GM19043 (cell line): ENCODE results near the gene INAFM2.

Experiments used
- ATAC-seq: cut with Tn5 transposase; IDR thresholded peaks from one replicate; pipeline ENCODE4 v1.9.1; 2021; ENCODE audit warnings: low read depth; ENCODE audit not compliant: unreplicated experiment

The INAFM2 gene

DNA sequence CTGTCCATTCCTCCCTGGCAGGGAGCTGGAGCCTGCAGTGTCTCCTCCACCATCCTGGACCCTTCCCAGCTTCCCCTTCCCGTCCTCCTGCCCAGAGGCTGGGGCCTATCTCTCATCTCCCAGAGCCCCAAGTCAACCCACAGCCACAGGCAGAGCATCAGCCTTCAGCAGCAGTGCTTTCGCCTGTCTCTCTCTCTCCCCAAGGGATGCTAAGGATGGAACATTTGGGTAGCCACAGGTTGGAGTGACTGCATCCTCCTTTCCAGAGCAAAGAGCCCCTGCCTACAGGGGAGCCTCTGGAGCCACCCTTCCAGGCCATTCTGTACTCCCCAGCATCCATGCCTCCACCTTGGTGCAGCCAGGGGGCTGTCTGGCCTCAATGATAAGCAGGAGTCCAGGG lies 19.9 kb upstream of the INAFM2 start:
- no peak for ATAC-seq

DNA sequence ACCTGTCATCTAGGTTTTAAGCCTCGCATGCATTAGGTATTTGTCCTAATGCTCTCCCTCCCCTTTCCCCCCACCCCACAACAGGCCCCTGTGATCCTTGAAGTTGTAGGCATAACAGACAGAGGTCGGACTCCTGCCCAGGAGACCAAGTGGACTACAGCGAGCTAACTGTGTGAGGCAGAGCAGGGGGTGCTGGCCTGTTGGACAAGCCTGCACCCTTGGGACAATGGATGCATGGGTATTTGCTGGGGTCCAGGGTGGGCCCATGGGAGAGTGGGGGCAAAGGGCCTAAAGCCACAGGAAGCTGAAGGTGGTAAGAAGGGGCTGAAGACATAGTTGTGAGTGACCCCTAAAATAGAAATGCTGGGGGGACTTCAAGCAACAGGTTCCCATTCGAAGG lies 18.2 kb upstream of the INAFM2 start:
- no peak for ATAC-seq

DNA sequence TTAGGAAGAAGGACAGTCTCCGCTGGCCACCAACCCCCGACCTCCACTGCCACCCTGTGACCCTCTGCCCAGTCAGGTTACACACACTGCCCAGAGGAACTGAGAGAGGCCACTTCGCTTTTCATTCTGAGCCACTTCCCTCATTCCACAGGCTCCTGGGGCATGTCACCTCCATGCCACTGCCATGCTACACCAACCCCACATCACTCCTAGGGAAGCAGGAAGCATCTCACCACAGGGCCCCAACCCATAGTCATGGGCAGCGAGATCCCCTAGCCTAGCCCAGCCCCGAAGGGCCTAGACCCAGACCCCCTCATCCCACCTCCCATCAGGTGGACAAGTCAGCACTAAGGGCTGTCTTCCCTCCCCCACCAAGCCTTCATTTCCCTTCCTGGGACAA lies 17.1 kb upstream of the INAFM2 start:
- ATAC-seq = no peak

DNA sequence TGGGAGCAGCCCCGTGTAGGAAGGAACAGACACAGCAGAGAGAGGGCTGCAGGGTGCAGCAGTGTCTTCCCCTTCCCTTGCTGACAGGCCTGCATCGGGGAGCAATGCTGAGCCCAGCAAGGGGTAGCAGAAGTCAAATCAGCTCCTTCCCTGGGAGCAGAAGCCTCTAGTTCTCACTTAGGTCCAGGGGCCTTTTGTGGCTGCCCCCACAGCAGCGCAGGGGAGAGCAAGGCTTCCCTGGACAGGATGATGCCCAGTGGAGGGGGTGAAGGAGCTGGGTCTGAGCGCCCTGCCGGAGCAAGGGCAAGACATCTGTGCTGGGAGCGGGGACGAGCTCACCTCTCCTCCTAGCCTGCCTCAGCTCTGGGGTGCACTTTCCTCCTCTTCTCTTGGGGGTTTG lies 16.6 kb upstream of the INAFM2 start:
- no peak for ATAC-seq

DNA sequence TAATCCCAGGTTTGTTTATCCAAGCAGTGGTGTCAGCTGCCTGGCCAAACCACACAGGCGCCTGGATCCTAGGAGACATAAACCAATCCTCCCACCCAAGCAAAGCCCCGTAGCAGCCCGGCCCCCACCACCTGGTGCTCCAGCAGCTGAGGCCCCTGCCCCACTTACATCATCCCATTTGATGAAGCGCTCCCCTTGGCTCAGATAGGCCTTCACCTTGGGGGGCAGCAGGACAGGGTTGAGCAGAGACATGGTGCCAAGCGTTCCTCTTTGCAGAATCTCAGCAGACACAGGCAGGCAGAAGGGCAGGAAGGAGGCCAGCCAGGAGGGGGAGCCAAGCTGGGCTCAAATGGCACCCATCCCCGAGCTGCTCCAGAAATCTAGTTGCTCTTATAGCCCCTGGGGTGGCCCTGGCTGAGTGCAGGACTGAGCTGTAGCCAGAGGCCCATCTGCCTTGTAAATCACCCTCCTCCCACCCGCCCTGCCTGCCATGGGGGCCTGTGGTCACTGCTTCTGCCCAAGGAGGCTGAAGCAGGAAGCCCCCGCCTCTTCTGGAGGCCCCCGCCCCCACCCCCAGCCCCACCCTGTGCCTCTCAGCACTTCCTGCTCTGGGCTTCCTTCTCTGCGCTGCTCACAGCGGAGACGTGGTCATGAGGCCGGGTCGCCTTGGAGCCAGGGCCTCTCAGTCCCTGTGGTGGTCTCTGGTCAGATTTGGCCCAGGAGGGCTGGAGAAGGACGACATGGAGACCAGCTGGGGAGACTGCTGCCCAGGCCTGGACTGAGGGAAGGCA lies 15.9 kb upstream of the INAFM2 start, which contains the start of gene PLCB2:
TSS of gene PLCB2 (minus strand) at position 515 of the 791 bp plus-strand sequence. CDS start at position 252, 263 bp downstream.
- ATAC-seq = peak; percentile 48

DNA sequence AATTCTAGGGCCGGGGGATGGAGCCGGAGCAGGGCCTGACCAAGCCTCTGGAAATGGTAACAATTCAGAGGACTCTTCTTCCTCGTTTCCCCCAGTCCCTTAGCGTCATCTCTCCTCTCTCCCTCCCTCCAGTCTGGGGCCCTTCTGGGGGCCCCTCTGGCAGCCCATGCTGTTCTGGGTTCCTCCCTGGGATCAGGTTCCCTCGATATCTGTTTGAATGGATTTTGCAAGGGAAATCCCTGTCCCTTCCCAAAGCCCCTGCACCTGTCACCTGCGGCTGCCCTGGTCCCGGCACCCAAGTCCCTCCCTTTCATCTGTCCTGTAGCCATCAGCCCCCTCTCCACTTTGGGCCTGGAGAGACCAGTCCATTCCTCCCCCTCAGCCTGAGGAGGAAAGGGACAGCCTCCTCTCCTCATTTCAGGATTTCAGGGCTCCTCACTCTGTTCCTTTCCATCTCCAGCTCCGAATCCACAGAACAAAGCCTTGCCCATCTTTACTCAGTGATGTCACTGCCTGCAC lies 14.1 kb upstream of the INAFM2 start:
- no peak for ATAC-seq

DNA sequence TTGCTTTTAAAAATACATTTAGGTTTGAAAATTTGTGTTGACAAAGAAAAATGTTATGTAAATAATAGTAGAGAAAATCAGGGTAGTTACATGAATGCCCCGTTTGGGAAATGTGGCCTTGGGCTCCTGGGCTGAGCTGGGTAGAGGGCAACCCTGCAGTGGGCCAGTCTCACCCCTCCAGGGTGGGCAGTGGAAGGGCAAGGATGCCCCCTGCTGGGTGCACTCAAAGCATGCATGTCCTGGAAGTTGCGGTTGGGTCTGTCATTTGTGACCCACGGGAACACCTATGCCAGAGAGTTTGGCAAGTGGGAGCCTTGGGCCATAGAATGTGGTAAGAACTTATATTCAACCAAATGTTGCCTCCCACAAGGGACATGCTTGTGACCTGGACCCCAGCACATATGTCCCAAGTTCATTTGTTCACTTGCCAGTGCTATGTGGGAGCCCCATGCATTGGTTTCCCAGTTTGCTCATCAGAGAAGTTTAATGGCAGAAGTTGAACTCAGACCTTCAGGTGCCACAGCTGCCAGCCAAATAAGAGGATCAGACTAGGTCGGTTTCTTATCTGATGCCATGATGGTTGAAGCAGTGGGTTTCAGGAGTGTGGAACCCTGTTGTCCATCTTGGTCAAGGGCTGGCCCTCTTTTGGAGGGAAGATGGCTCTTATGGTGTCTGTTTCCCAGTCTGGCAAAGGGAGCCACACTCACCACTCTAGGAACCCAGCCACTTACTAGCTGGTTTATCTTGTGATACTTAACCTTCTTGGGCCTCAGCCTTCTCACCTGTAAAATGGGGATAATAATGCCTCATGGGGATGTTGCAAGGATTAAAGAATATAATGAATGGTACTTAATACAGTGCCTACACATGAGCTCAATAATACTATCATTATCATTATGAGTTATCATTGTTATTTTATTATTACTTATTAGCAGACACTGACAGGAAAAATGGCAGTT lies 13.2 kb upstream of the INAFM2 start:
- no peak for ATAC-seq

DNA sequence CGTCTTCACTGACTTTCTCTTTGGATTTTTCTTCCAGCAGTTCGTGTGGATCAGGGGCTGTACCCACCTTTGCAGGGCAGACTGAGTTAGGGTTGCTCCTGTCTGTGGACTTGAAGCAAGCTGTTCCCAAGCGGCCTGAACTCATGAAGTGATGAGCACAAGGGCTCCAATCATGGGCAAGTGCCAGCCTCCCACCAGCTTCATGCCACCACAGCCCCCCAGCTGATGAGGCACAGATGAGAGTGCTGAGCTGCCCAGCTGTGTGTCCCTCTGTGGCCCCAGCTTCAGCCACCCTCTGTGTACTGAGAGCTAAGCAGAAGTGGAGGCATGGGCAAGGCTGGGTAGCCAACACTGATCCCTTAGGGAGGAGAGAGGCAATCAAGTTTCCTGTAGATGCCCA lies 12.5 kb upstream of the INAFM2 start:
- ATAC-seq = no peak

DNA sequence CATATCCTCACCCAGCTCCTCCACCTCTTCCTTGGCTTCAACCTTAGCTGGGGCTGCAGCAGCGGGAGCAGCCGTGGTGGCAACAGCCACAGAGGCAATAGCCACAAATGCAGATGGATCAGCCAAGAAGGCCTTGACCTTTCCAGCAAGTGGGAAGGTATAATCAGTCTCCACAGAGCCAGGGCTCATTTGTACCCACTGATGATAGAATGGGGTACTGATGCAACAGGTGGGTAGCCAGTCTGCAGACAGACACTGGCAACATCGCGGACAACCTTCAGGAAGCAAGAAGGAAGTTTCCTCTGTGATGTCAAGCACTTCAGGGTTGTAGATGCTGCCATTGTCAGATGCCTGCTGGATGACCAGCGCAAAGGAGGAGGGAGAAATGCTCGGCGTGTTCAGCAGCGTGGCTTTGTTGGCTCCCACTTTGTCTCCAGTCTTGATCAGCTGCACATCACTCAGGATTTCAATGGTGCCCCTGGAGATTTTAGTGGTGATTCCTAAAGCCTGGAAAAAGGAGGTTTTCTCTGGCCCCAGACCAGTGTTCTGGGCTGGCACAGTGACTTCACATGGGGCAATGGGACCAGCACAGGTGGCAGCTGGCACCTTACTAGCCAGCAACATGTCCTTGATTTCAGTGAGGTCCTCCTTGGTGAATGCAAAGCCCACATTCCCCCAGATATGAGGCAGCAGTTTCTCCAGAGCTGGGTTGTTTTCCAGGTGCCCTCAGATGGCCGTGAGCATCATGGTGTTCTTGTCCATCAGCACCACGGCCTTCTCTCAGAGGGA lies 10.9 kb upstream of the INAFM2 start:
- ATAC-seq = no peak

DNA sequence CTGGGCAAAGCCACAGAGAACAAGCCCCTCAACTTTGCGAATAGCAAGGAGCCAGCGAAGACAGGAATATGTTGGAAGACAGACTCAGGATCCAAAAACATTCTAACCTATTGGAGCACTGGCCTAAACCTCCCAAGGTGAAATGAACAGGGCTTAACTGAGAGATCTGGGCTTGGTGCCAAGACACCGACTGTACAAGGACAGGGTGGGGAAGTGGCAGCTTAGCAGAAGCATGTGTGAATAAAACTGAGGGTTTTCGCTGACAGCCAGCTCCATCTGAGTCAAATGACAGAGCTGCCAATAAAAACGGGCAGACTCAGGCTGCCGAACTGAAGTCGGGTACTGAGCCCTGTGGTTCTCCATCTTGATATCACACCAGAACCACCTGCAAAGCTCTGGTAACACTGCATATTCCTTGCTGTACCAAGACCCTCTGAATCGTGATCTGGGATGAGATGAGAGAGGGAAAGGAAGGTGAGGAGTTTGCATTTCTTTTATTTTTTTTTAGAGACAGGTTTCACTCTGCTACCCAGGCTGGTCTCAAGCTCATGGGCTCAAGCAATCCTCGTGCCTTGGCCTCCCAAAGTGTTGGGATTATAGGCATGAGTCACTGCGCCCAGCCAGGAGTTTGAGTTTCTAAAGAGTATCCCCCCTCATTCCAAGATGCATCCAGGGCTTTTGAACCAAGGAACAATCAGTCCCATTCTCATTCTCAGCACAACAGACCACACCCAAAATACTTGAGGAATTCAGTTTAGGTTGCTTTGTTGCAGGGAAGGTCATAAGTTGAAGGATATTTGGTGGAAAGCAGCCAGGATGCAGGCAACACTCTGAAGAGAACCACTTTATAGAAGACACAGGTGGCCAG lies 9.7 kb upstream of the INAFM2 start:
- ATAC-seq = no peak

DNA sequence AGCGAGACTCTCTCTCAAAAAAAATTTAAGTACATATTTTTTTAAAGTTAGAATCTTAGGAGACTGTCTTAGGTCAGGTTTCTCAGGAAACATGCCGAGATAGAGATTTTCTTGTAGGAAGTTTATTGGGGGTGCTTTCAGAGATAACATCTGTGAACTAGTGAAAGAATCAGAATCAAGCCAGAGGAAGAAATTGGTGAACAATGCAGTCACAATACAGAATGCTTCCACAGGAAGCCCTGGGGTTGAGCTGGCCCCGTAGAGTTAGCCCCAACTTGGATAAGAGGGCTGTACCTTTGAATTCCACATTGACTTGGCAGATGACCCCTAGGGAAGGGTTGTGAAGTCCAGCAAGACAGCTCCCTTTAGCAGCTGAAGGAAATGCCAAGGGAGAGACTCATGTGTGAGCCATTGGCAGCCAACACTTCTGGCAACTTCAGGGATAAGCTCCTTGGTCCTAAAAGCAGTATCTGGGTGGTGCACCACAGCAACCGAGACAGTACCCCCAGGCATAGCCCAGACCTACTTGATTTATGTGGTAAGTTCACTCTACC lies 8.7 kb upstream of the INAFM2 start:
- no peak for ATAC-seq

DNA sequence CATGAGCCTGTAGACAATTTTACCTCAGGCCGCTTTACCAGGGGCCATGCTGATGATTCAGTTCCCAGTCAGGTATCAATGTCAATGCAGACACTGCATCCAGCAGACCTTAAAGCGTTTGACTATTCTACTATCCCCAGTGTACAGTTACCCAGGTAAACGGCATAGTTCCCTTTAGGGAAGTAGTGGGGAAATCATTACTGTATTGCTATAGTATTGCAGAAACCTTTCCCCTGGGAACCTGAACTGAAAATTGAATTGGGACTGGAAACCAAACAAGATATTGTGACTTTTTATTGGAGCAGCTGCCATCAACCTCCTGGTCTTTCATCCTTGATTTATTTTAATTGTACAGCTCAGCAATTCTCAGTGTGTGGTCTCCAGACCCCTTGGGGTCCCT lies 6.6 kb upstream of the INAFM2 start:
- ATAC-seq = no peak

DNA sequence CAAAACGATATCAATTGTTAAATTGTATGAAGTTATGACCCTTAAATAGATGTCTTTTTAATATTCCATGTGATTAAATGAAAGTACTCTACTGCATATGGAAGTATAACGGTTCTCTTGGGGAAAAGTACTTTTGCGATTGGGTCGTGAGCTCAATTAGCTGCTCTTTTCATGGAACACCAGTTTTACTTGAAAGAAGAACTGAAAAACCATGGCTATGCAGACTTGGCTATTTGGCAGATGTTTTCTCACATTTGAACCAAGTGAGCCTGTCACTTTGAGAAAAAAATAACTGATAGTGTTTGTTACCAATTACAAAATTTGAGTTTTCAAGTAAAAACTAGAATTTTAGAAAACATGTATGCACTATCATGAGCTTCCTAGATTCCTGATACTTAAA lies 5.9 kb upstream of the INAFM2 start:
- ATAC-seq = no peak

DNA sequence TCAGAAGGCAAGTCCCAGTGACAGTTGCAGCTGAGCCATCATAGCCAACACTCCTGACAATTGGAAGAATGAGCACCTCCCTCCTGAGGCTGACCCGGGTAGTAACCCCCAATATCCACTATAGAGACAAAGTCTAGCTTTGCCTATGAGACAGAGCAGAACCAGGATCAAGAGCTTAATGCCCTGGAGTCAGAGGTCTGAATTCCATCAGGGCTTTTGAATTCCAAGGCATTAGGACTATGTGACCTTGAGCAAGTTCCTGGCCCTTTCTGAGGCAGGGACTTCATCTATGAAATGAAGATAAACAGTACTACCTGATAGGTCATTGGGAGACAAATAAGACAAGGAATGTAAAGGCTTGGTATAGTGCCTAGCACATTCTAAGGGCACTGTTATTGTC lies 3.1 kb upstream of the INAFM2 start:
- ATAC-seq = no peak

DNA sequence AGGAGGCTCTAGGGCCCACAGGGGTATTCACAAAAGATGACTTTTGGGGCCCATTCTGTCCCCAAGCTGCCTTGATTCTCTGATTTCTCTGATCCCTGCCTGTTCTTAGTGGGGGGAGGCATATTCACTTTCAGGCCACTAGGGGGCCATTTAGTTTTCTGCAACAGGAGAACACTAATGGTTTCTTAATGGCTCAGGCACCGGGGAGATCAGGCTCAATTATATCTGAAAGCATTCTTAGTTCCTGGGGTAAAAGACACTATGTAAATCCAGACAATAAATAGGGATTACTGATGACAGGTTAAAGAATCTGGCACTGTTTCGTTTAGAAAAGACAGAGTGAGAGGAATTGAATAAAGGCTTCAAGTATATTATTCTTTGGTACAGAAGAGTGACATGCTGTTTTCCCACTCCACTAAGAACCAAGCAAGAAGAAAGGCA lies 2.5 kb upstream of the INAFM2 start:
- ATAC-seq = no peak

DNA sequence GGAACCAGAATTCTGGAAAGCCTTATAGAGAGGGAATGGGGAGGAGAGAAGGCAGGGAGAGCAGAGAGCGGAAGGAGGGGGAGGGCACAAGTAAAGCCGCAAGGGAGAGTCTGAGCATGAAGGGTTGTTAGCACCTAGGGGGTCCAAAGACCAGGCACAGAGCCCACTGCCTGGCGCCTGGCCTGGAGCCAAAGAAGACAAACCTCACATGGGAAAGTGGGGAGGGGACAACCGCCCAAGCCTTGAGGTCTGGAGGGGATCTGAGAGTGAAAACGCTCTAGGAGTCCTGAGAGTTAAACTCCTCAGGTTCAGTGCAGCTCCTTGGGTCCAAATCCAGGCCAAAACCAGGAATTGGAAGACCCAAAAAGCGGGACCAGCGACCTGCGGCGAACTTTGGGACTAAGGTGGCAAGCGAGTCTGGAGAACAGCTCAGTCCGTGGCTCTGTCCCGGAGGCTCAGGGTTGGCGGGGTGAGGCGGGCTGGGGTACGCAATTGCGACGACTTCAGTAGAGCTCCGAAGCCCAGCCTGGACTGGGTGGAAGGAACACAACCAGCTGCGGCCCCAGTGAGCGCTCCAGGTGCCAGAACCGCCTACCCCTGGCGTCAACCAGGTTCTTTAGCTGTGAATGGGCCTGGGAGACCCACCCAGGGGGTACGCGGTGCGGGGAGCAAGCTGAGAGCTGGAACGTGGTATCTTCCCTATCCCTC lies 807 bp upstream of the INAFM2 start:
- no peak for ATAC-seq

DNA sequence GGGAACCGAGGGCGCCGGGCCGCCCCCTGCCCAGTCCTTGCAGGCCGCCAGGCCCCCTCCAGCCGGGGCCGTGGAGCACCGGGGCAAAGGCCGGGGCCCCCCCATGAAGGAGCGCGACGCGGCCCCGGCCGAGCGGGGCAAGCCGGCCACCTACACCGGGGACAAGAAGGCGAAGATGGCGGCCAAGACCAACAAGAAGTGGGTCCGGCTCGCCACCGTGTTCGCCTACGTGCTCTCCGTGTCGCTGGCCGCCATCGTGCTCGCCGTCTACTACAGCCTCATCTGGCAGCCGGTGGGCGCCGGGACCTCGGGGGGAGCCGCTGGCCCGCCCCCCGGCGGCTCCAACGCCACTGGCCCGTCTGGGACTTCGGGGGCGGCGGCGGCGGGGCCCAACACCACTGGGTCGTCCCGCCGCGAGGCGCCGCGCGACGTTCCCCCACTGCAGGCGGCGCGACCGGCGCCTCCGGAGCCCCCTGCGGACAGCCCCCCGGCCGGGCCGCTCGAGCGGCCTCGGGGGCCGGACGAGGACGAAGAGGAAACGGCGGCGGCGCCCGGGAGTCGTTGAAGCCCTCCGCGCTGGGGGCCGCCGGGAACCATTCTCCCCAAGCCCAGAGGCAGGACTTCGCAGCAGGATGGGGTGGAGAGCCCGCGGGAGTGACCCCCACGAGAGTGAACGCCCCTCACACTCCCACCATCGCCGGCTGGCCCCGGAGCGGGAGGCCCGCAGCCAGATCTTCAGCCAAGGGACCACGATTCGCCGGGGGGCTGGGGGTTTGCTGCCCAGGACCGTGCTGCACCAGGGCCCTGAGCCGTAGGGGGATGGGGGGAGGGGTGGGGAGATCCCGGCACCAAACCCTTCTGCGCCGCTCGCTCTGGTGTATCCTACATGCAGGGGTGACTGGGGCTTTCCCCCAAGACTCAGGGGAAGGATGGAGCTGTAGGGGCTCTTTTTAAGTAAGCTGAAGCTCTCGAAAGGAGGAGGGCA lies 753 bp downstream of the INAFM2 start:
- no peak for ATAC-seq

DNA sequence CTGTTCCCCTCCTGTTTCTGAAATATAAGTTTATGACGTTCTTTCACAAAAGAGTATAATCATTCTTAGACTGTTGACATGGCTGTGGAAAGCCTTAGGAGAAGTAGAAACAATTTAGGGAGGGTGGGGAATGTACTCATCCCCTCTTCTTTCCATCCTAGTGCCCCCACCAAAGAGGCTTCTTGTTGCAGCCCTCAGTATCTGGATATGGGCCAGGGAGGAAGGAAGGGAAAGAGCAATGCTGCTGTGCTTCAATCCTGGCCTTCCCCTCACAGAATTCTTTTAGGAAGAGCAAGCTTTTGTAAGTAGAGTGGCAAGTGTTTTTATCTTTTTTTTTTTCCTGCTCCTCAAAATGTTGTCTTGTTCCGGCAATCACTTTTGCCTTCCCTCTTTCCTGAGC lies 1.7 kb downstream of the INAFM2 start:
- no peak for ATAC-seq
